ENCODE data around the gene KIRREL3. TPM values are rescaled to one million over a fixed set of nuclear protein-coding genes. Genes with fewer than 3 reads are reported as not detected.

Gene KIRREL3
- total RNA-seq, 2 donors from 2014 or later: not detected

DNA sequence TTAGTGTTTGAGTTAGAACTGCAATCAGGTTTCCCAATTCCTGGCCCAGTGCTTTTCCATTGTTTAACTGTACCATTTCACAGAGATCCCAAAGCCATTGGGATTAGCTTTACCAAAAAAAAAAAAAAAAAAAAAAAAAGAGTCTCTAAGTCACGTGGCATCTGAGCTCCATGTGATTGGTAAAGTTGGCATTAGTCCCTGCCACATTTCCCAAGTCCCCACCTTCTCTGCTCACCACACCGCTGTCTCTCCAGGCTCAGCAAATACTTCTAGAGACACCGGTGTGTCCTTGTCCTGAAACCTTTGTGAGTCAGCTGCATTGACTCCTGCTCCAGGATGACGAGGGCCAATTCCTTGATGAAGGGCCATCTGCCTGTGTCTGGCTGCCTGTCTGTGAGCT, 305.3 kb downstream of the KIRREL3 start:
- Mint-ChIP-seq H3K9me3 (no peaks in the 10 kb centered on the region), H3K36me3 (no peaks in the 10 kb centered on the region), H3K27ac (no peak overlapping the region)
- ATAC-seq: no peak
- no peak for DNase-seq (ENCODE audit: low spot score in 2 of 2)

DNA sequence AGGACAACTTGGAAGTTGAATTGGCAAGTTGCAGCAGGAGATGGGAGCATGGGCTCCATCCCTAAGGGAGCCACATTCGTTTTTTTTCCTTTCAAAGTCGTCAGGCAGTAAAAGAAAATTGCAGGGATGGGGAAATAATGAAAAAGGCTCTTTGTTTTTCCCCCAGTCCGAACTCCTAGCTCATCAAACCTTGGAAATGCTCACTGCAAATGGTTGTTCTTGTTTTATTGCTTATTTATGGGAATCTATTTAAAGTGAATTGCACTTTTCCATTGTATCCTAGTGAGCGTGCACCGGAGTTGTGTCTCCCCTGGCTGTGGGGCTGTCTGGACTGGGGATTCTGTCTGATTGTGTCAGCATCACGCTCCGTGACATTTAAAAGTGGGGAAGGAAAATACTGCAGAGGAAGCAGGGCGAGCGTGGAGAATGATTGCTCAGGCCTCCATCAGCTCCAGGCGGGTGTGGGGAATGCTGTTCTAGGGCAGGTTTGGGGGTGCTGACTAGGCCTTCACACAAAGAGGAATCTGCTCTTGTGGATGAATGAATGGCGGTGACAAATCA, 306.4 kb downstream of the KIRREL3 start:
- no peak for DNase-seq (ENCODE audit: low spot score in 2 of 2)
- Mint-ChIP-seq H3K27ac (no peak overlapping the region), H3K36me3 (no peaks in the 10 kb centered on the region), H3K9me3 (no peaks in the 10 kb centered on the region)
- ATAC-seq: no peak

DNA sequence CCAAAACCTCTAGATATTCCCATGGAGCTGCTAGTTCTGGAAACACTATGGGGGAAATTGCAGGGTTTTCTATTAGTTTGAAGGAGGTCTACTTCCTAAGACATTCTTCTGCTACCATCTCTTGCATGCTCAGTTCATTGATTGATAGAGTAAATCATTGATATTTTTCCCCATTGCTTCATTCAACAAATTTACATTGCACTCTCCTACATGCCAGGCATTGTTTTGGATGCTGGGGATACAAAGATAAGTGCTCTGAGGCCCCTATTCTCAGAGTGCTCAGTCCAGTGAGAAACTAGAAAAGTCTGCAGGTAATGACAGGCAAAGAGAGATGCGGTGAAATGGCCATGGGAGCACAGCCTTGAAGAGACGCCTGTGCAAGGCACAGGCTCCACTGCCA, 313.1 kb downstream of the KIRREL3 start:
- Mint-ChIP-seq H3K27ac (no peak overlapping the region), H3K9me3 (no peaks in the 10 kb centered on the region), H3K36me3 (no peaks in the 10 kb centered on the region)
- DNase-seq (ENCODE audit: low spot score in 2 of 2): no peak
- ATAC-seq: no peak

DNA sequence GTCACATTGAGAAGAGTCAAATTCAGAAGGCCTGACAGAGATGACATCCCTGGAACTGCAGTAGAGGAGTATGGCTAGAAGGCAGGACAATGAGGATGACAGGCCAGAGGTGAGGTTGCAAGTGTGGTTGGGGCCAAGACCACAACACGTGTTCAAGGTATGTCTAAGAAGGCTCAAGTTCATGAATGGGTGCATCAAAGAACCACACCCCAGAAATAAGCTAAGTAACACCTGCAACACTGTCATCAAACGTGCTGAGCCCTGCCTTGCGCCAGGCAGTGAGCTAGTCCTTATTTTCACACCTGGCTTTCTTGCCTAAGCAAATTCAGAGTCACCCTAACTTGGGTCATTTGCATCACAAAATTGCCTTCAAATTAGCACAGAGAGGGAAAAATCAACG, 313.6 kb downstream of the KIRREL3 start:
- H3K27ac Mint-ChIP-seq: no peak overlapping the region
- DNase-seq (ENCODE audit: low spot score in 2 of 2) (no peak), ATAC-seq (no peak)
- no peaks in the 10 kb centered on the region for H3K9me3 Mint-ChIP-seq
- no peaks in the 10 kb centered on the region for H3K36me3 Mint-ChIP-seq

DNA sequence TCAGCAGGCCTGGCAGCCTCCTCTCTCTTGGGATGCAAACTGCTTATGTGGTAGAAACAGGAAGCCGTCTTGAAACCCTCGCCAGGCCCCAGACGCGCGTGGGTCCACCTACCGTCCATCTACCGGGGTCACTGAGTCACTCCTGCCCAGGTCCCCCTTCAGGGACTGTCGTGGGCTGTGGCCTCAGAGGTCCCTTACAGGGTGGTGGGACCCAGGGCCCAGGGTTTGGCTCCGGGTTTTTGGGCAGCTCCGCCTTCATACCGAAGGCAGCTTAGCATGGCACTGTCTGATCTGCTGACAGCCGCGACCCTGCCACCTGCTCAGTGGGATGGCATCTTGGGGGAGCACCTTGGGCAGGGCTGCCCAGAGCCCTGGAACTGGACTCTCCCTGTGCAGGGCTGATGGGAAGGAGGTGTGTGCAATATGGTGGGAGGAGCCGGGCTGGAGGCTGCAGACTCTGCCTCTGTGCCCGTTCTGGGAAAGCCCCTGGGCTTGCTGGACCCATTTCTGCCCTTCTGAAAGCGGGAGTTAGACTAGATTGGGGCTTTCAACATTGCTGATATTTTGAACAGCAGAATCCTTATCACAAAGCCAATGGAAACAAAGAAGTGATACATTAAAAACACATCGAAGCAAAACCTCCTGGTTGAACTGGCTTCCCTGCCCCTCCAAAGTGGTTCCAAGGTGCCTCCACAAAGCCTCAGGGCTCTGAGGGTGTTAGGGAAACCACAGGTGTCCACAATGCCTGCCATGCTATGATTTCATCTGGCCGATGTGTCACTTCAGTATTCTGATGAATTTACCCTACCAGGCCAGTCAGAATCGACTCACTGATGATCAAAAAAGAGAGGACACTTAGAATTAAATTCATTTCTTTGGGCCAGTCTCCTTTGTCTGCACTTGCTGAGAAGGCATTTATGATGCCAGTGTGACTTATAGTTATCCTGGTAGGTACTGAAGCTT, 316.5 kb downstream of the KIRREL3 start:
- Mint-ChIP-seq H3K36me3 (no peaks in the 10 kb centered on the region), H3K27ac (no peak overlapping the region), H3K9me3 (no peaks in the 10 kb centered on the region)
- no peak for DNase-seq (ENCODE audit: low spot score in 2 of 2)
- no peak for ATAC-seq

DNA sequence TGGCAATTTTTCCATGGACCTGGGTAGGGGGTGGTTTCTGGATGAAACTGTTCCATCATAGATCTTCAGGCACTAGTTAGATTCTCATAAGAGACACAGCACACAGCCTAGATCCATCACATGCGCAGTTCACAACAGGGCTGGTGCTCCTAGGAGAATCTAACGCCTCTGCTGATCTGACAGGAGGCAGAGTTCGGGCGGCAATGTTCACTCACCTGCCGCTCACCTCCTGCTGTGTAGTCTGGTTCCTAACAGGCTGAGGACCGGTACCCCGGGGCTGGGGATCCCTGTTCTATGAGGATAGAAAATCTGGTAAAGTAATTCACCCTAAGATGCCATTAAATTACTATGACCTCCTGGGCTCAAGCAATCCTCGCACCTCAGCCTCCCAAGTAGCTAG, 318.0 kb downstream of the KIRREL3 start:
- Mint-ChIP-seq H3K9me3 (no peaks in the 10 kb centered on the region), H3K27ac (no peak overlapping the region), H3K36me3 (no peaks in the 10 kb centered on the region)
- DNase-seq (ENCODE audit: low spot score in 2 of 2) (no peak), ATAC-seq (no peak)

DNA sequence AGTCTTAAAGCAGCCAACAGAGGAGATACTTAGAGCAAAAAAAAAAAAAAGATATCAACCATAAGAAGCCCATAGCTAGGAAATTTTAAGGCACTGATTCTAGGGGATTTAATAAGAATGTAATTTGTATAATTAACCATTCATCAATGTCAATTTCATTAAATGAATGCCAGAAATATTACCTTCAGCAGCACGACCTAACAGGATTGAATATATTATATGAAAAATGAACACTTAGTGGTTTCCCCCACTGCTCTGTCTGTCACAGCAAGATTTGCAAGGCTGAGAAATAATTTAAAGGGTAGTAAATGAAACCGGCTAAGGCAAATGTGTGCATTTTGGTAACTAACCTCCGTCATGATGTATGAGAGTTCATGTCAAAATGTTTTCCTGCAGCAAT, 319.9 kb downstream of the KIRREL3 start:
- Mint-ChIP-seq H3K36me3 (no peaks in the 10 kb centered on the region), H3K9me3 (no peaks in the 10 kb centered on the region)

DNA sequence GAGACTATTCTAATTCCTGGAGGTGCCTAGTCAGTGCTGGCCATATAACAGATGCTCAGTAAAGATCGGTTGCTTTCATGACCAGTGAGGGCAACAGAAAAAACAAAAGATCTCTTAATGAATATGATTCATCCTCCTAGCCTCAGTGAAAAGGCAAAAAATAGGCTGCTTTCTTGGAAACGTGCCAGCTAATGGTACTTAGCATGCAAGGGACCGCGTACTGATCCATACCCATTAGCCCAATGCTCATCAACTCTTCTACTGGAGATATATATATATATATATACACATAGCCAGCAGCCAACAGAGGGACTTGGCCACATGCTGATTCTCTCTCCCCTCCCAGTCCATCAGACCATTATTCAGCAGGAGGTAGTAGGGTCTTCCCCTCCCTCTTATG, 320.4 kb downstream of the KIRREL3 start:
- Mint-ChIP-seq H3K9me3 (no peaks in the 10 kb centered on the region), H3K27ac (no peak overlapping the region), H3K36me3 (no peaks in the 10 kb centered on the region)
- DNase-seq (ENCODE audit: low spot score in 2 of 2) (no peak), ATAC-seq (no peak)

More for the DNA sequence above, 319.9 kb downstream of the KIRREL3 start:
- no peak overlapping the region for H3K27ac Mint-ChIP-seq
- no peak for DNase-seq (ENCODE audit: low spot score in 2 of 2)
- ATAC-seq: no peak

DNA sequence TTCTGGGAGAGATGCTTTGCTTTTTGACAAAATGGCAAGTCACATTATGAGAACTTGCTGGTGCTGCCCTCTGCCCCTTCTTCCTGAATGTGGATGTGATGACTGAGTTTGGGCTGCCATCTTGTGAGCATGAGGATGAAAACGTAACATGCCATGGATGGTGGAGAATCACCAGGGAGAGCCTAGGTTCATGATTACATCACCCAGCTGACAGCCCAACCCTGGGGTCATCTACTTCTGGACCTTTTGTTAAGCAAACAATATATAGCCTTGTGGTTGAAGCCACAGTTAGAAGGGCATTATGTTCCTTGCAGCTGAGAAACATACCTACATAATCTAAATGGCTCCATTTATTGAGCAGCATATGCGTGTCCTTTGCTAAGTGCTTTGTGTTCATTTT, 321.5 kb downstream of the KIRREL3 start:
- Mint-ChIP-seq H3K27ac (no peak overlapping the region), H3K9me3 (no peaks in the 10 kb centered on the region), H3K36me3 (no peaks in the 10 kb centered on the region)
- ATAC-seq: no peak
- no peak for DNase-seq (ENCODE audit: low spot score in 2 of 2)

DNA sequence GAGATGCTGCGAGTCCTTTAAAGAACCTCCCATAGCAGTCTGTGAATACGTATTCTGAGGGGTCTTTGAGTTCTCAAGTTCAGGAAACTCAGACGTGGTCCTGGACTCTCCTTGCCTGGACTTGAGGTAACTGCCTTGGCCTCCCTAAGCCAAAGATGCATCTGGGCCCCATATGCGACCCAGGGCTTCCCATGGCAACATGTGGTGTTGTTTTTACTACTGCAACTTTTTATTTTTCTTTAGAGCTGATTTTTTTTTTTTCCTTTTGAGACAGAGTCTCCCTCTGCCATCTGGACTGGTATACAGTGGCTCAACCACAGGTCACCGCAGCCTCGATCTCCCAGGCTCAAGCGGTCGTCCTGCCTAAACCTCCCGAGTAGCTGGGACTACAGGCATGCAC, 324.0 kb downstream of the KIRREL3 start:
- ATAC-seq (no peak), DNase-seq (ENCODE audit: low spot score in 2 of 2) (no peak)
- Mint-ChIP-seq H3K27ac (no peak overlapping the region), H3K9me3 (no peaks in the 10 kb centered on the region), H3K36me3 (no peaks in the 10 kb centered on the region)

DNA sequence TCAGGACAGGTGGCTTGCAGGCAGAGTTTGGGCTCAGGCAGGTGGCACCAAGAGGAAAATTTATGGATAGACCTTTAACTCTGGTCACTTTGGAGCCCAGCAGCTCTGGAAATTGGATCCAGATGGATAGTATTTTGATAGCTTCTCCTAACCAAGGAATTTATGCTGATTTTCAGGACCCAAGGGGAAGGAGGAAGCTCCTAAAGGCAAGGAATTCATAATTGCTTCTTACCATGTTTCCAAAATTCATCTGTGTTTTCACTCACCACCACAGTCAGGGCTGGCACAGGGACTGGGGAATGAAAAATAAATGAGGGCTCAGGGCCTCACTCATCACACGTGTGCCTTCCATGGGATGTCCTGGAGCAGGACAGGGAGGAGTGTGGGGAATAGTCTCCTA, 327.3 kb downstream of the KIRREL3 start:
- no peak for DNase-seq (ENCODE audit: low spot score in 2 of 2)
- ATAC-seq: no peak
- Mint-ChIP-seq H3K9me3 (no peaks in the 10 kb centered on the region), H3K36me3 (no peaks in the 10 kb centered on the region), H3K27ac (no peak overlapping the region)

DNA sequence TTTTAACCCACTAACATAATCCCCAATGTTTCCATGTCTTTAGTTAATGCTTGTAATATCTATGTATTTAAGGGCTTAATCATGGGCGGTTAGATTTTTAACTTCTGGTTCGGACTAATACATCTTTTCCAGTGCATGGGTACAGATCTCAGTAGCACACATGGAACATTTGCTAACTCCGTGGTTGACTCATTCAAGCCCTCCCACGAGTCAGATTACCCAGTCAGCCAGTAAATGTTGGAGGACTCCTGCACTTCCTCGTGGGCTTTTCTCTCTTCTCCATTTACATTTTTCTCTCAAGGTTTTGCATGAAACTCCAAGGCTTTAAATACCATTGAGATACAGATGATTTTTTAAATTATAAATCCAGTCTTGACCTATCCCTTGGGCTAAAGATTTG, 331.2 kb downstream of the KIRREL3 start:
- ATAC-seq (no peak), DNase-seq (ENCODE audit: low spot score in 2 of 2) (no peak)
- H3K36me3 Mint-ChIP-seq: no peaks in the 10 kb centered on the region
- no peak overlapping the region for H3K27ac Mint-ChIP-seq
- H3K9me3 Mint-ChIP-seq: no peaks in the 10 kb centered on the region

DNA sequence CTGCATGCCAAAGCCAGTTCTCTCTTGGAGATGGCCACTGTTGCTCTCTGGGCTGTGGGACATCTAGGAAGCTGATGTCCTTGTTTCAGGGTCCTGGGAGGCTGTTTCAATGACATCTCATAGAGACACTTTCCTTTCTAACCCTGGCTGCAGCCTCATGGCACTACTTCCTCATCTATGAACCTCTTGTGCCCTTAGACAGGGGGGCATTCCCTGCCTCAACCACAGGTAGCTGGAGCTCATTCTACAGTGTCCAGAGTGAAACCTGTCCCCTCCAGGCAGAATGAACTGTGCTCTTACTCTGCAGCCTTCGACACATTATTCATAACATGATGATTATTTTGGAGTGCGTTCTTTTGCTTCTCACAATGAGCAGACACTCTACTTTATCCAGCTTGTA, 335.9 kb downstream of the KIRREL3 start:
- no peaks in the 10 kb centered on the region for H3K36me3 Mint-ChIP-seq
- DNase-seq (ENCODE audit: low spot score in 2 of 2) (no peak), ATAC-seq (no peak)
- H3K27ac Mint-ChIP-seq: no peak overlapping the region
- H3K9me3 Mint-ChIP-seq: no peaks in the 10 kb centered on the region

DNA sequence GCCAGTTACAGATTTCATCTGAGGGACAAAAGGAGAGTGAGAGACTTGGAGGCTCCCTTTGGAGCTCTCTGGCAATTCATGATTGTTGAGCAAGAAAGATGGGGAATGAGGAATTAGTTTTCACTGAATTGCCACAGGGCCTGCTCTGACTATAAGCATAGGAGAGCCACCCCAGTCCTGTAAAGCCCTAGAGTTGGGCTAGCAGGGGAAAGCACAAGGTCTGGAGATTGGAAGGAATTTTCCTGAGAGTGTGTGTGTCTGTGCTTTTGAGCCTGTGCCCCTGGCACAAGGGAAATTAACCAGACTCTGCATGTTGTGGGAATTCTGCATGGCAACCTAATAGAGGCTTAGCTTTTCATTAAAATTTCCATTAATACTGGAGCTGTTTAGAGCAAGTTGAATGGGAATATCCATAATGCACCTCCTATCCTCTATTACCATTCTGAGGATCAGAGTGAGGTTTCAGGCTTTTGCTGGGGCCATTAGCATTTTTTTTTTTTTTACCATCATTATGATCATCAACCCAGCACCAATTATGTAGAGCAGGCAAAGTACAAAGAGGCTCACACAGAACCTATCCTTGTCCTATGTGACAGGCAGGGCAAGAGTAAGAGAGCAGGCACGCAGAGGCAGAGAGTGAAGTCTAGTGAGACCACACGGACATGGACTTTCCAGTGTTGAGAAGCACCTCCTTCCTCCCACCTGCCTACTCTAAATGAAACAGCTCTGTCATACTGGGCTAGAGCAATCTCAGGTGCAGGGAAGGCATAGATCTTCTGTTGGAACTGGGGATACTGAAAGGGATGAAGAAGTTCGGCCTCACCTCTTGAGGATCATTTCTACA, 336.6 kb downstream of the KIRREL3 start:
- no peak overlapping the region for H3K27ac Mint-ChIP-seq
- H3K36me3 Mint-ChIP-seq: no peaks in the 10 kb centered on the region
- no peak for ATAC-seq
- no peak for DNase-seq (ENCODE audit: low spot score in 2 of 2)
- no peaks in the 10 kb centered on the region for H3K9me3 Mint-ChIP-seq

DNA sequence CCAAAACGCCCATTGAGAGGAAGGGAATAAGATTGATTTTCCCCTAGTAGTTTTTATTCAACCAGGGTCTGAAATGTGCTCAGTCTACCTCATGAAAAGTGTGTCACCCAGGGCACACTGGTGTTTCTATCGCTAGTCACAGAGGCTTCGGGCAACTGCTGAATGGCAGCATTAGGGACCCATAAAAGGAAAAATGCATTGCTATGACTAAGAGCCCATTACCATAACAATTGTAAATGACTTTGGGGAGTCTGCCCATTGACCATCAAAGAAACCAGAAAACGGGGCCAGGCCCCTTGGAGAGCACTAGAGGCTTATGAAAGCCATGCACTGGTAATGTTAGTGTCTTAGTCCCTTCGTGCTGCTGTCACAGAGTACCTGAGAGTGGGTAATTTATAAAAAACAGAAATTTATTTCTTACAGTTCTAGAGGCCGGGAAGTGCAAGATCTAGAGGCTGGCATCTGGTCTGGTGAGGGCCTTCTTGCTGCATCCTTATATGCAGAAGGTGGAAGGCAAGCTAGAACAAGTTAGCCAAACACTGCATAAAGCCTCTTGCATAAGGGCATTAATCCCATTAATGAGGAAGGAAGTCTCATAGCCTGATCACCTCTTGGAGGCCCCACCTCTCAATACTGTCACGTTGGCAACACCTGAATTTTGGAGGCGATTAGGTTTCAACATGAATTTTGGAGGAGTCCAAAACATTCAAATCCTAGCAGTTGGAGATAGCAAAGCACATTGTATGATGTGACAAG, 338.4 kb downstream of the KIRREL3 start:
- DNase-seq (ENCODE audit: low spot score in 2 of 2) (no peak), ATAC-seq (no peak)
- H3K36me3 Mint-ChIP-seq: no peaks in the 10 kb centered on the region
- H3K27ac Mint-ChIP-seq: no peak overlapping the region
- H3K9me3 Mint-ChIP-seq: no peaks in the 10 kb centered on the region

DNA sequence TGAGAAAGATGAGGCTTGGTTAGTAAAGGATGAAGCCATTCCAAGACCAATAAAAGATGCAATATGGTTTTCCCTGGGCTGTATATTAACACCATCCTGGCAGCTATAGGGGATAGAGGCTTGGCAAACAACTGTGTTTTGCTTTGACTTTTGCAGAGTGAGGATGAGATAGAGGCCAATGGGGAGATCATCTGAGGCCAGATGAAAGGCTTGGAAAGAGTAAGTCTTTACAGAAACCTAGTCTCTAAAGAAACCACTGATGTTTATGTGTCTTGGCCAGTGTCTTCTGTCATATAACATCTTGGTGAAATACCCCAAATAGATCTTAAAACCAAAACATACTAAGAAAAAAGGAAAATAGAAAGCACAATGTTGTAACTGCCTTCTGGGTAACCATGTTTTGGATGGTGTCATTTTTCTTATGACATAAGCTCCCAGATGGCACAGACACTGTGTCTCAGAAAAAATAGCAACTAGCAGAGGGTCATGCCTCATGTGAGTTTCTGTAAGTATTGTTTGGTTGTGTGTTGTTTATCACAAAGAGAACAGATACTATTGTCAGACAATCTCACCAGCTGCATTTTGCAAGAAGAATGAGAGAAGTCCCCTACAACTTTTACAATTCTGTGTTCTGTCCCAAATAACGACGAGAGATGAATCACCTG, 339.7 kb downstream of the KIRREL3 start:
- Mint-ChIP-seq H3K36me3 (no peaks in the 10 kb centered on the region), H3K27ac (no peak overlapping the region), H3K9me3 (no peaks in the 10 kb centered on the region)
- ATAC-seq (no peak), DNase-seq (ENCODE audit: low spot score in 2 of 2) (no peak)
